ENCODE results near the gene GPR6.

GPR6 gene, protein sequence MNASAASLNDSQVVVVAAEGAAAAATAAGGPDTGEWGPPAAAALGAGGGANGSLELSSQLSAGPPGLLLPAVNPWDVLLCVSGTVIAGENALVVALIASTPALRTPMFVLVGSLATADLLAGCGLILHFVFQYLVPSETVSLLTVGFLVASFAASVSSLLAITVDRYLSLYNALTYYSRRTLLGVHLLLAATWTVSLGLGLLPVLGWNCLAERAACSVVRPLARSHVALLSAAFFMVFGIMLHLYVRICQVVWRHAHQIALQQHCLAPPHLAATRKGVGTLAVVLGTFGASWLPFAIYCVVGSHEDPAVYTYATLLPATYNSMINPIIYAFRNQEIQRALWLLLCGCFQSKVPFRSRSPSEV

DNA sequence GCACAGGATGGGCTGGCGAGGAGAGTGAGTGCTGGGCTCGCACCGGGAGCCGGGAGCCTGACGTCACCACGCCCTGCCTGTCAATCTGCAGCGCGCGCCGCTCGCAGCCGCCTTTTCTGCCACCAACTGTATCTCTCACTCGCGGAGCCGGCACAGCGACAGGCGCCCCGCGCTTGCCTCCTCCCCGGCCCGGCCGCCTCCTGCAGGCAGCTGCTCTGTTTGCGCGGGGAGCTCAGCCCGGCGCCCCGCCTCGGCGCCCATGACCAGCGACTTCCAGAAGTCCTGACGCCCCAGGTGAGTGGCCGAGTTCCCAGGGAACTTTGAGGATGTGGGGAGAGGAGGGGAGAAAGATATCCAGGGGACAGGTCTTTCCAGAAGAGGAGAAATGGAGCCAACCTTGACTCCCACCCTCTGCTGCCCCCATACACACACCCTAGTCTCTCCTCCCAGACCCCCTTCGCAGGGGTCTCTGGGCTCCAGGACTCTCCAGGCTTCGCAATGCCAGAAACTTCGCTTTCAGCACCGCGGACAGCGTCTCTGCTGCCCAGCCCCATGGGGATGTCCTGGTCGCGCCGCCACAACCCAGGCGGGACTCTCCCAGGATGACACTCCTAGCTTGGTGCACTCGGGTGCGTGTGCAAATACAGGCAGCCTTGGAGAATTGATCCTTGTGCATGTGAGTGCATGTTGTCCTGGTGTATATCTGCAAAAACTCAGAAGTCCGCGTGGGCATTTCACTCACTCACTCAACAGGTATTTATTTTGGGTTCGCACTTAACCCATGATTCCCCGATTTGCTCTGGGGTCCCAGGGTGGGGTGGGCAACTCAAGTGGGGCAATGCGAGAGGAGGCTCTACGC is at the start of gene GPR6:
Gene GPR6 (plus strand): TSS at position 138 of the 859 bp plus-strand sequence. CDS start 802 bp downstream, outside the sequence.
- peak; percentile 55 for DNase-seq (ENCODE audit: low spot score)

DNA sequence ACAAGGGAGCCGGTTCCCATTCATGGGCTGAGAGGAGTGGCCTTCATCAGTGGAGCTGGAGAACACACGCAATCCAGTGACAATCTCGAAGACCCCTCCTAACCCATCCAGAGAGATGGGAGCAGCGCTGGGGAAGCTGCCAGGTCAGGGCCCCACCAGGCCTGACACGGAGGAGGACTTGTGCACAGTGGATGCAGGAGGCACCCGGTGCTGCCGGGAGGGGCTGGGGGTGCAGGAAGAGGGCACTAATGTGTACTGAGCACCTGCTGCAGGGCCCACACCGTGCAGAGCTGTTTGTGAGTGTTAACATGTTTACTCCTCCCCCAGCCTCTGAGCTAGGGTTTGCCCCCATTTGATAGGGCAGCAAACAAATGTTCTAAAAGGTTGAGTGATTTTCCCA is 43.8 kb upstream of the GPR6 start:
- no peak for DNase-seq (ENCODE audit: low spot score)

DNA sequence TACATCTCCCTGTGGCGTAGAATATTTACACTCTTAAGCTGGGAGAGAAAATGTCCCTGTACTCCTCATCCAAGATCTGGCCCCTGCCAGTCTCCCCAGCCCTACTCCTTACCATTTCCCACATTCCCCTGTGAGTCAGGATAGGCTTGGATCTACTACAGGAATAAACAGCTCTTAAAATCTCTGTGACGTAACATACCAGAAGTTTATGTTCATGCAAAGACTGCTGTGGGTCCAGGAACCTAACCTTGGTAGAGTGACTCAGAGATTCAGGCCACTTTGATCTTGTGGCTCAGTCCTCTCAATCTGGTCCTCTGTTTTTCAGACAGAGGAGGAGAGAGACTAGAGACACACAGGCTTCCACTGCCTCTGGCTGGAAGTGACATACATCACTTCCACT is 38.5 kb upstream of the GPR6 start:
- peak; percentile 25 for DNase-seq (ENCODE audit: low spot score)

DNA sequence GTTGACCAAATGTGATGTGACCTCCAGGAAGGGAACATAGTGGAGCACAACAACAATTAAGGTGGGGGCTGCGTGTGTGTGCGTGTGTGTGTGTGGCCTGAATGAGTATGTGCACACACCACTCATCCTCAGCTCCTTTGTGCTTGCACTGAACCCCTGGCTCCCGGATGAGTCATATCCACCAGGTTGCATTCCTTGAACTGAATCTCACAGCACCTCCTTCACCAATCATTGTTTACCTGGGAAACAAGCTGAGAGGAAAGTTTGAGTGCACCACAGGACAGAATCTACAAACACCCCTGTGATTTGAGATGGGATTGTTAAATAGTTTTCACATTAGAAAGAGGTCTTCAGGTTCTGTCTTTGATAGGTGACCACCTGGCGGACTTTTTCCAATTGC is 33.7 kb upstream of the GPR6 start:
- DNase-seq (ENCODE audit: low spot score), result peak; percentile 87

DNA sequence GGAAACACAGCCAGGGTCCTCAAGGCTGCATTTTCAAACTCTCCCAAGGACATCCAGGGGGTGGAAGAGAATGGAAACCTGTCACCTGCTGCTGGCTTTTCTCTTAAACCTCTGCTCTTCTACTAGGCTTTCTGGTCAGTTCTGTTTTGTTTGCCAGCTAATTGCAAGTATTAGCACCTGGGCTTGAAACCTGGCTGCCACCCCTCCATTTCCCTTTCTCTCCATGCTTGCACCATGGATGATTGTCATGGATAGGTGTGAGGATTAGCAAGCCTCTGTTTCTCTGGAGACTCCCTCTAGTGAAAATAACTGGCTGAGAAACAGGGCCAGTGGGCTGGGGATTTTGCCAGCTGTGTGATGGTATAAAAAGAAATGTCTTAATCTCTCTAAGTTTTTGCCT is 33.0 kb upstream of the GPR6 start:
- no peak for DNase-seq (ENCODE audit: low spot score)

DNA sequence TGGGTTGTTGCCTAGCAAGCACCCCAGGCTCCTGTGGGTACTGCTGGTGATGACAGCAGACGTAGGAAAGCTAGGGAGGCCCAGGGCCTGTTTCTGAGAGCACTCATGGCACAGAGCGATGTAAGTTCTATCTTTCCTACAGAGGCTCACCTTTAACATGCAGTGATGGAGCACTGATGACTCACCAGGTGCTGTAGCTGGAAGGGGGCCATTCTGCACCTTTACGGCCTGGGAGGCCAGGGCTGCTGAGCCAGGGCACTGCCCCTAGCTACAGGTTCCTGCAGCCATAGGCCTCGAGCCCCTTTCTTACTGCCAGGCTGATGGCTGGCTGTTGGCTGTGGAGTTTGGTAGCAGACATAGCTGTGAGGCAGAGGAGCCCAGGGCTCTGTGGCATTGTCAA is 31.1 kb upstream of the GPR6 start:
- DNase-seq (ENCODE audit: low spot score), result no peak

DNA sequence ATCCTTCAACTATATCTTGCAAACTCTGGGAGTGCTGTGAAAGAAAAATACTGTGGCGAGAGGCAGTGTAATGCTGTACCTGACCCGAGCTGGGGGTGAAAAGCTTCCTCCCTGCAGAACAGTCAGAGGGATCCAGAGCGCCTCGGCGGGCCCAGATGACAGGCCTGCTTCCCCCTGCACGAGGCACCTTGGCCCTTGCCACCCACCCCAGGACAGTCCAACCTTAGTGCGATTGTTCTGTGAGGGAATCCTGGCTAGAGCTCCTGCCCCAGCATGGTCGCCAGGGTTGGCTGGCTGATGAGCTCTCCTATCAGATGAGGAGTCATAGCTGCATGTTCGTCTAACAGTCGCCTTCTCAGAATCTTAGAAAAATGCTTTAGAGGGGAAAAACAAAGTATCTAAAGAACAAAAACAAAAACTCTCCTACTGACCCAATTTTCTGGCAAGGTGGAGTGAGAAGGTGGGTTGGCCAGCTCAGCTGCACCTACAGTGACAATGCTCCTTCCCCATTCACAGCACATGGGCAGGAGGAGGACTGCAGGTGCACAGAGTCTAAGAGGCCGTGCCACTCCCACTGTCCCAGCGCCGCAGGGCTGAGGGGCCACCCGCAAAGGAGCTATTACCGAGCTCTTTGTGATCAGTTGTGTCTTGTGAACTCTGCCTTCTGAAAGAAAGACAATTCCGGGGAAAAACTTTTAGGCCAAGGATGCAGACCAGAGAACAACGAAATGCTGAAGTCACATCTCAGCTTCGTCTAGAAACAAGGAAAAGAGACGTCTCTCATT is 28.6 kb upstream of the GPR6 start:
- no peak for DNase-seq (ENCODE audit: low spot score)

DNA sequence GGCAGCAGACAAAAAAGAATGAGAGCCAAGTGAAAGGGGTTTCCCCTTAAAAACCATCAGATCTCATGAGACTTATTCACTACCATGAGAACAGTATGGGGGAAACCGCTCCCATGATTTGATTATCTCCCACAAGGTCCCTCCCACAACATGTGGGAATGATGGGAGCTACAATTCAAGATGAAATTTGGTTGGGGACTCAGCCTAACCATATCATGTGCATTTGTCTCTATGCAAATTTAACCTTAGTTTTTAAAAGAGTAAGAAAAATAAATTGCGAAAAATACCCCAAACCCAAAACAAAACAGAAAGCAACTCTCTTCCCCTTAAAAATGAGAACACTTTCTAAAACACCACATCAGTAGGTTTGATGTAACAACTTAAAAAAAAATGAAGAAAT is 22.6 kb upstream of the GPR6 start:
- DNase-seq (ENCODE audit: low spot score), result no peak

DNA sequence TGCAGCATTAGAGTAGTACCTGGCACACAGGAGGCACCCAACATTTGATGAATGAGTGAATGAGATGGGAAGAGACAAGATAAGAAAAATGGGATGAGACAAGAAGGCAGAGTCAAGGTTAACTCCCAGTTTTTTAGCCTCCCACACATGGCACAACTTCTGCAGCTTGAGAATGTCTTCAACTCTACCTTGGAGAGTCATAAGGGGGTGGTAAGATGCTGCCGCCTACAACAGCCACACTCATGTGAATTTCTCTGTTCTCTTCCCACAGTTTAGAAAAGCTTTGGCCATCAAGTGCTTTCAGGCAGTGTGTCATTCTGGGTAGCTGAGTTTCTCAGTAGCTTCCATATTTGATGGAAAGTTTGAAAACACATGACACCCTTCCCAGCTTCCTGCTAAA is 19.5 kb upstream of the GPR6 start:
- no peak for DNase-seq (ENCODE audit: low spot score)

DNA sequence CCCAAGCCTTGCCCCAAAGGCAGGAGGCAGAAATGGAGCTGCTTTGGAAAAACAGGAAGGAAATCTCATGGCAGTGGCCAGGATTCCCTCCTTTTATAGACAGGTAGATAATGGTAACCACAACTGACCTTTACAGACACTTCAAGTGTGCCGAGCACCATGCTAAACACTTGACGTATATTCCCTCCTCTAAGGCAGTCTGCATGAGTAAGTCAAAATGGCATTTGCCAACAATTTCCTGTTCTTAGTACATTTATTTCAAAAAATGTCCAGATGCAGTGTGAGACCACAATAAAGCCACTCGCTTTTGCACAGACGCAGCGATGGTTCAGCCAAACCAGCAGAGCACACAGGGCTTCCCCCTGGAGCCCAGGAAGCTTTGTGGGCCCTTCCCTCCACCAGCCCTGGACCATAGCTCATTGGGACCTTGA is 16.5 kb upstream of the GPR6 start:
- no peak for DNase-seq (ENCODE audit: low spot score)

DNA sequence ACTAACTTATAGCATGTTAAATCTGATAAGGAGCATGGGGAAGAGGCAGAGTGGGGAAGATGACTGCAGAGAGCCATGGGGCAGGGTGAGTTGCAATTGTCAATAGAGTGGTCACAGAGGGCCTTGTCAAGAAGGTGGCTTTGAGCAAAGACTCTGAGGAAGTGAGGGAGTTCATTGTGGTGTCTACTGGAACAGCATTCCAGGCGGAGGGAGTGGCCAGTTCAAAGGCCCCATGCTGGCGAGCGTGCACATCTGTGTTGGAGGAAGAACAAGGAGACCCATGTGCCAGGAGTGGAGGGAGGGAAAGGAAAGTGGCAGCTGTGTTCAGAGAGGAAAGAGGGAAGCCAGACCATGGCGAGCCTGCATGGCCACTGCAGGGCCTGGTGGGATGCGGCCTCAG is 15.8 kb upstream of the GPR6 start:
- DNase-seq (ENCODE audit: low spot score), result no peak

DNA sequence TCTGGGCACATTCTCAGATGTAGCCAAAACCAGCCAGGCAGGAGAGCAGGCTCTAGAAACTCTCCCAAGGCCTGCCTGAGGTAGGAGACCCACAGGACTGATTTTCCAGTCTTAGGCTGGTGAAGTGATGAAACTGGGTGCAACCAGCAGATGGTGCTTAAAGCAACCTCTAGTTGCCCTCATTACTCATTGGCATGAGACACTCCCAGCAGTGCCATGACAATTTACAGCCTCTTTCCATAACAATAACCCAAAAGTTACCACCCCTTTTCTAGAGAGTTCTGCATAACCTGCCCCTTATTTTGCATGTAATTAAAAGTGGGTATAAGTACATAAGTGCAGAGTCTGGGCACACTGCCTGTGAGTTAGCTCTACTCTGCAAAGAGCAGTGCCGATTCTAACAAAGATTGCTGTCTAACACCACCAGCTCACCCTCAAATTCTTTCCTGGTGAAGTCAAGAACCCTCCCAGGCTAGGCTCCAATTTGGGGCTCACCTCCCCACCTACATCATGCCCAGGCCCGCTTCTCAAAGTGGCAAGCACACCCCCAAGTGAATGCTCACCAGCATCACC is 14.4 kb upstream of the GPR6 start:
- DNase-seq (ENCODE audit: low spot score), result no peak

DNA sequence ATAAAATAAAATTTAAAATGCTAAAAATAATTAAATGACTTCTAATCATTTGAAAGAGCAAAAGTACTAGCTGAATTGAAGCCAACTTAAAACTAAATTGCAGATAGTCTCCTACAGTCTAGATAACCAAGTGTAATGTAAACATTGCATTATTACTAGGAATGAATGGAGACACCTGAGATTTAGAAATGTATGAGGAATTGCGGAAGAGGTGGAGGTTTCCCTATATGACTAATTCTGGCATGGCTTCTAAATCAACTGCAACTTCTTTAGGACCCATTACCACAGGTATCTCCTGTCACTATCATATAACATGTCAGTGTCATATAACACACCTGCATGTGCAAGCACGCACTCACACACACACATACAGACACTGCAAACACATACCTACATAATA is 13.2 kb upstream of the GPR6 start:
- DNase-seq (ENCODE audit: low spot score), result no peak

DNA sequence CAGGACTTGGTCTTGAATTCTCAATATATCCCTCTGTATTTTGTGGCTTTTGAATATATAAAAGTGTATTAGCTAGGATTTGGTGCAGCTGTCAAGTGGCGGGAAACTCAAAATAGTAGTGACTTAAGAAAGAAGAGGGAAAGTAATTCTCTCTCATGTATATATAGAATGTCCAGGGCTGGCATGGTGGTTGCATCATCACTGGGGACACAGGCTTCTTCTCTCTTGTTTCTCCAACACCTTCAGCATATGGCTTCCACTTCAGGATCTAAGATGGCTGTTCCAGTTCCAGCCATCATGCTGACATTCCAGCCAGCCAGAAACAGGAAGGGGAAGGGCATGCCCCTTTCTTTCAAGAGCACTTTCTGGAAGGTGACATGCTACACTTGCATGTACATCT is 11.8 kb upstream of the GPR6 start:
- DNase-seq (ENCODE audit: low spot score), result no peak

DNA sequence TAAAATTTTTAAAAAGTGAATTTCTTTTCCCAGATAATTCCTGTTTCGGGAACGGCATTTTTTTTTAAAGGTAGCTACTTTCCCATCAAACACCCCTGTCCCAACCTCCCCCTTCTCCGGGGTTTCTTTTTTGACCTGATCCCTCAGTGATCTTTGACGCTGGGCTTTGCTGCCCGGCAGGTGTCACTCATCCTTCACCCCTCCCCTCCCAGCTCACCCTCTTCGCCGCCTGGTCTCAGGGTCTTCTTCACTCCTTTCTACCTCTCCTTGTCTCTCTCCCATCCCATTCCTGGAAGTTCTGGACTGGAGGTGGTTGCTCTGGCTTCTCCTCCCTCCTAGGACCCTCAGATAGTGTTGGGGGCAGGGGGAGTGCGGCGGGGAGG is 329 bp upstream of the GPR6 start:
- no peak for DNase-seq (ENCODE audit: low spot score)

DNA sequence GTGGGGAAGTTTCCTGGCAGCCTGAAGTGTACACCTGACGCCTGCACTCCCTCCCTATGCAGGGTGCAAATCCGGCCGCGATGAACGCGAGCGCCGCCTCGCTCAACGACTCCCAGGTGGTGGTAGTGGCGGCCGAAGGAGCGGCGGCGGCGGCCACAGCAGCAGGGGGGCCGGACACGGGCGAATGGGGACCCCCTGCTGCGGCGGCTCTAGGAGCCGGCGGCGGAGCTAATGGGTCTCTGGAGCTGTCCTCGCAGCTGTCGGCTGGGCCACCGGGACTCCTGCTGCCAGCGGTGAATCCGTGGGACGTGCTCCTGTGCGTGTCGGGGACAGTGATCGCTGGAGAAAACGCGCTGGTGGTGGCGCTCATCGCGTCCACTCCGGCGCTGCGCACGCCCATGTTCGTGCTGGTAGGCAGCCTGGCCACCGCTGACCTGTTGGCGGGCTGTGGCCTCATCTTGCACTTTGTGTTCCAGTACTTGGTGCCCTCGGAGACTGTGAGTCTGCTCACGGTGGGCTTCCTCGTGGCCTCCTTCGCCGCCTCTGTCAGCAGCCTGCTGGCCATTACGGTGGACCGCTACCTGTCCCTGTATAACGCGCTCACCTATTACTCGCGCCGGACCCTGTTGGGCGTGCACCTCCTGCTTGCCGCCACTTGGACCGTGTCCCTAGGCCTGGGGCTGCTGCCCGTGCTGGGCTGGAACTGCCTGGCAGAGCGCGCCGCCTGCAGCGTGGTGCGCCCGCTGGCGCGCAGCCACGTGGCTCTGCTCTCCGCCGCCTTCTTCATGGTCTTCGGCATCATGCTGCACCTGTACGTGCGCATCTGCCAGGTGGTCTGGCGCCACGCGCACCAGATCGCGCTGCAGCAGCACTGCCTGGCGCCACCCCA is 1.2 kb downstream of the GPR6 start:
- no peak for DNase-seq (ENCODE audit: low spot score)

DNA sequence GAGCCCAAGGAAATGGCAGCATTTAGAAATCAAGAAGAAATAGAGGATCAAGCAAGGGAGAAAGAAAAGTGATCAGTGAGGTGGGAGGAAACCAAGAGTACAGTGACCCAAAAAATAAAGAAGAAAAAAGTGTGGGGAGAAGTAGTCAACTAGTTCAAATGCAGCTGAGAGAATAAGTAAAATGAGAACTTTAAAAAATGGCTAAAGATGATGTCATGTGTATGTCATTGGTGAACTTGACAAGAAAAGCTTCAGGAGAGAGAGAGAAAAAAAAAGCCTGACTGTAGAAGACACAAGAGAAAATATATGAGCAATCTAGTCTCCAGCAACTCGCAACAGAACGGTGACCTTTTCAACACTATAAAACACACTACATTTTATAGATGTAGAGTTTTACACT is 6.3 kb downstream of the GPR6 start:
- no peak for DNase-seq (ENCODE audit: low spot score)

DNA sequence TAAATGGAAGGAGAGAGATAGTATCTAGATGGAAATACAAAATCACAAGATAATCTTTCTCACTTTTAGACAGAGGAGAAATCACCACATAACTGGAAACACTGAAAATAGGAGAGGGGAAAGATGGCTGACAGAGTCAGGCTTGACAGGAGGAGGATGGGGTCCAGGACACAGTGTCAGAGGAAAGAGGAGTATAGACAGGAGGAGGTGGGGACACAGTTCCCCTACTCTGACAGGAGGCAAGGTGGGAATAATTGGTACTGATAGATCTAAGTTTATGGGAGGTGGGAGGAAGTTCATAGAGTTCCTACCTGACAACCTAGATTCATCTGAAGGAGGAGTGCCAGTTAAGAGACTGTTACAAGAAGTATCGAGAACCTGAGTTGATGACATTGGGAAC is 9.1 kb downstream of the GPR6 start:
- DNase-seq (ENCODE audit: low spot score), result no peak

DNA sequence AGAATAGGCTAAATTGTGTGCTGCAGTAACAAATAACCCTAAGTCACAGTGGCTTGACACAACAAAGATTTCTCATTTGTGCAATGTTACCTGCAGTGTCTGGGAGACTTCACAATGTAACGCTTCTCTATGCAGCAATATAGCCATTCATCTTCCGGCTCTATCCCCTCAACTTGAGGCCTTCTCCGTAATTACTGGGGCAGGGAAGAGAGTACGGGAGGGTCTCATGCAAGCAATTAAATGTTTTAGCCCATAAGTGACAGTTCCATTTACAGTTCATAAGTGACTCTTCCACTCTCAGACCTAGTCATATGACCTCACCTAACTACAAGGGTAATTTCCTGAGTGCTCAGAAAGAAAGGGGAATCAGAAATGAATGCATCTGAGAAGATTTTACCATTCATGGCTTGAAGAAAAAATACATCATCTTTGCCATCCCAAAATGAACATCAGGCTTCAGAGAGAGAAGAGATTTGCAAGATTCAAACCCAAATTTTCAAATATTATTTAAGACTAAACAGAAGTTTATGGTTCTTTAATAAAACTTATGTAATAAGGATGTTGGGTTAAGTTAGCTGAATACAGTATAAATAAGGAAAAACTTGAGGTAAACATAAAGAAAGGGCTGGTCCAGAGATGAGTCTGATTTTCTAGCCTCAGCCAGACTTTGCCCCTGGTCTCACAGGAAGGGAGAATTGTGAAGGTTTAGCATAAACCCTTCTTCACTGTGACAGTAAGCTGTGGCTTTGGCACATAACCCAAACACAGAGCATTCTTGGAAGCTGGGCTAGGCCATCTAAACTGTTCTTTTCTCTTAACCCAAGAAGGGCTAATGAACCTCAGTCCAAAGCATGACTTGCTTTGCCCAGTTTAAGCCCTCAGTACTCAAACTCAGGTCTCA is 13.3 kb downstream of the GPR6 start:
- DNase-seq (ENCODE audit: low spot score), result no peak

DNA sequence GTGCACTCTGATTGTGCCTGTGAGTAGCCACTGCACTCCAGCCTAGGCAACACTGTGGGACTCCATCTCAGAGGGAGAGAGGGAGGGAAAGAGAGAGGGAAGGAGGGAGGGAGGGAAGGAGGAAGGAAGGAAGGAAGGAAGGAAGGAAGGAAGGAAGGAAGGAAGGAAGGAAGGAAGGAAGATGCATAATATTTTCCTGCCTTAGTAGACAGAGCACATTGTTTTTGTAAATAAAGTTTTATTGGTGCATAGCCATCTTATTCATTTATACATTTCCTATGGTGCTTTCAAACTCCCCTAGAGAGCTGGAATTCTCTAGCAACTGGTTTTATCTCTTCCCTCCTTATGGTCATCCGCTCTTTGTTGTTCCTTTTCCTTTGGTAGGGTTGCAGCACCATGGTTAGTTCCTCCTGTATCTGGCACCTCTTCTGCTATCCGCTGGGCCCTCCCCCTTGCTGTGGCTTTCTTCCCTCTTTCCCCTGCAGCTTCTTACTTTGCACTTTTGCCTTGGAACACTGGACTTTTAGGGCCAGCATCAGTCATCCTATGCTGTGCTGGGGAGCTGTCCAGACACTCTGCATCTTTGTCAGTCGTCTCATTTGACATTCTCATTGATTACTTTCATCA is 20.2 kb downstream of the GPR6 start:
- no peak for DNase-seq (ENCODE audit: low spot score)

All from kidney tubule cell (primary cell).